A549 treated with DMSO at 1 μM for 4 hours (cell line): ENCODE measurements around the gene ITPRID1. TPM values are rescaled to one million over a fixed set of nuclear protein-coding genes. Genes with fewer than 3 reads are reported as not detected.

Experiments
- total RNA-seq: library from RNA; stranded (reverse); fragments of 200-300 nt; extraction: Qiagen RNA extraction; gene quantifications from 5 replicates; pipeline ENCODE4 v1.2.3, GENCODE V29; 2022; ENCODE audit warnings: low read depth

ITPRID1 gene
- not detected in 5 replicates for total RNA-seq

DNA sequence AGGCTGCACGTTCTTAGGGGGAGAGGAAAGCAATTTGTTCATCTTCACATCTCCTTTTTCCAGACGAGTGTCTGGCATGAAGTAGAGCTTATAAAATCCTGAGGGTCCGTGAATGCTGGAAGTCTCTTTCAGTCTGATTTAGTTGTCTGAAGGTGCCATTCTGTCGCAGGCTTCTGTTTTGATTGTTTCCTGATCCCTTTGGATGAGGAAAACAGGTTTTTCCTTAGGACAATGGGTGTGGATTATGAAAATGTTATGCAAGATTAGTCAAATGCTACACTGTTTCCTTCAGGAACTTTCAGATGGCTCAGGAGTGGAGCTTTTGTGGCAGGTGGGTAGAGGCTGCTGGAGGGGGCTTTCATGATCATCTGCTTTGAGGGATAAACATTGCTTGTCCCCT lies at the start of gene ITPRID1:
TSS of gene ITPRID1 (plus strand) at position 301 of the 400 bp plus-strand sequence. CDS start 38,935 bp downstream, outside the sequence.

DNA sequence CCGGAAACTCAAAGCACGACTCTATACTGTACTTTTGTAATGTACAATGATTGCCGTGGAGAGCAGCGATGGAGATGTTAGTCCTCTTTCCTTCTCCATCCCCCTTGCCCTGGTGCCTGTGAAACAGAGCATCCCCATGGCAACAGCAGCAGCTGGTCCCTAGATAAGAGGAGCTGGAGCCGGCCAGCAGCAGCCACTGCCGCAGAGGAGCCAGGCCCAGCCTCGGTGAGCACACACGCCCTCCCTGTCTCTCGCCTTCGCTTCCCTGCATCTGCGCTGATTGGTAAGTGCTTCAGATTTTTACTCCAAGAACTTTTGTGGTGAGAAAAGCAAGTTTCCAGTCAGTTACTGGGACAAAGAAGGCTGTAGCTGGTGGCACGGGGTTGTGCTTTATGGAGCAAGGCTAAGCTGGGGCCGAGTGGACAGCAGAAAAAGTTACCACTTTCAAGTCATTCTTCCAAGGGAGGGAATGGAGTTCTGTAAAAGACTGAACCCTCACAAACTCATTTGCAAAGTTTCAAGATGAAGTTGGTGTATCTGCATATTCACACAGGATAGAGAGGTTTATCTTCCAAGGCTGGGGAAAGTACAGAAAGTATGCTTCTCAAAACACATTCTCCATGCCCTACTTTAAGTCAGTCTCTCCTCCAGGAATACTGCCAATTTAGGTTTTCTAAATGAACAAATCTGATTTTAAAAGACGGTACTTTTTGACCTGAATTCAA lies 173.3 kb downstream of the ITPRID1 start, which contains the start of gene PPP1R17:
TSS of gene PPP1R17 (plus strand) at position 192 of the 725 bp plus-strand sequence. CDS start 5,227 bp downstream, outside the sequence.

Other genes starting within 250 kb of the ITPRID1 start
- not detected in 5 replicates for gene NEUROD6, start 173.4 kb upstream of the ITPRID1 start, total RNA-seq
- not detected in 5 replicates for gene PPP1R17, start 173.1 kb downstream of the ITPRID1 start, total RNA-seq